Measurements from ENCODE around the gene MAP2.

DNA sequence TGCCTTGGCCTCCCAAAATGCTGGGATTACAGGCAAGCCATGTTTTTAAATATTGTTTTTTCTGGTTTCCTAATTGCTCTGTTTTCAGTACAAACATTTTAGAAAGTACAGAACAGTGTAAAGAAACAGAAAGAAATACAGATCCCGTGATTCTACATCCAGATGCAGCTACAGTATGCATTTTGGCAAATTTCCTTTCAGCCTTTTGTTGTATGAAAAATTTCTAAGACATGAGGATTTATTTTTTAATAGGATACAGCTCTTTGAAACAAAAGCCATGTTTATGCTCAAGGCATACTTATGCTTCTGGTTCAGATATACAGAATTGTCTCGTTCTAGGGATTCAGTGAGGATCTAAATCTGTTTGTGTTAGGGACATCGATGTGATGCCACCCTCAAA is 109.5 kb downstream of the MAP2 start:
- no peak for TF ChIP-seq POLR2AphosphoS5 (IDR thresholded peaks at IDR 0.05)
- TF ChIP-seq, protein P1, sequence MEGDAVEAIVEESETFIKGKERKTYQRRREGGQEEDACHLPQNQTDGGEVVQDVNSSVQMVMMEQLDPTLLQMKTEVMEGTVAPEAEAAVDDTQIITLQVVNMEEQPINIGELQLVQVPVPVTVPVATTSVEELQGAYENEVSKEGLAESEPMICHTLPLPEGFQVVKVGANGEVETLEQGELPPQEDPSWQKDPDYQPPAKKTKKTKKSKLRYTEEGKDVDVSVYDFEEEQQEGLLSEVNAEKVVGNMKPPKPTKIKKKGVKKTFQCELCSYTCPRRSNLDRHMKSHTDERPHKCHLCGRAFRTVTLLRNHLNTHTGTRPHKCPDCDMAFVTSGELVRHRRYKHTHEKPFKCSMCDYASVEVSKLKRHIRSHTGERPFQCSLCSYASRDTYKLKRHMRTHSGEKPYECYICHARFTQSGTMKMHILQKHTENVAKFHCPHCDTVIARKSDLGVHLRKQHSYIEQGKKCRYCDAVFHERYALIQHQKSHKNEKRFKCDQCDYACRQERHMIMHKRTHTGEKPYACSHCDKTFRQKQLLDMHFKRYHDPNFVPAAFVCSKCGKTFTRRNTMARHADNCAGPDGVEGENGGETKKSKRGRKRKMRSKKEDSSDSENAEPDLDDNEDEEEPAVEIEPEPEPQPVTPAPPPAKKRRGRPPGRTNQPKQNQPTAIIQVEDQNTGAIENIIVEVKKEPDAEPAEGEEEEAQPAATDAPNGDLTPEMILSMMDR (IDR thresholded peaks at IDR 0.05), result no peak
